ENCODE results near the gene TARP.
"Not testable (repeated sequence)": the region's sequence is repeated elsewhere in the genome, so short reads cannot be mapped to it uniquely, and the experiment has no call there.

The TARP gene

GRCh38 chr7:38262545-38262944, 10.9 kb downstream of the TARP start:
- no peak for DNase-seq (ENCODE audit: low read depth in 1 of 2, low spot score in 1 of 2)
- no peak overlapping the region for H3K4me3 ChIP-seq (replicated peaks; ENCODE audit: insufficient read depth, low read length)
- peak overlapping the region; percentile 7; the same call in 1 of the 2 replicates for H3K27ac ChIP-seq (replicated peaks)
- no peaks in the 10 kb centered on the region for H3K27me3 ChIP-seq (ENCODE audit: insufficient read depth, poor library complexity, severe bottlenecking)
- TF ChIP-seq SPI1 (IDR thresholded peaks at IDR 0.05; ENCODE audit: borderline replicate concordance, low read depth) (no peak), GABPA (IDR thresholded peaks at IDR 0.05; ENCODE audit: low read depth) (no peak), POLR2AphosphoS5 (IDR thresholded peaks at IDR 0.05; ENCODE audit: low read depth) (no peak), CTCF (IDR thresholded peaks at IDR 0.05; ENCODE audit: insufficient read depth, low read length) (no peak), REST (IDR thresholded peaks at IDR 0.05; ENCODE audit: insufficient replicate concordance, low read depth) (no peak)

- DNase-seq (ENCODE audit: low read depth in 1 of 2, low spot score in 1 of 2); H3K27ac ChIP-seq (replicated peaks); H3K27me3 ChIP-seq (ENCODE audit: insufficient read depth, poor library complexity, severe bottlenecking); H3K4me3 ChIP-seq (replicated peaks; ENCODE audit: insufficient read depth, low read length): not testable (repeated sequence)
Measured at GRCh38 chr7:38262026-38262425, 11.4 kb downstream of the TARP start.

GRCh38 chr7:38261601-38262000, 11.8 kb downstream of the TARP start:
- not testable (repeated sequence) for H3K27ac ChIP-seq (replicated peaks); H3K4me3 ChIP-seq (replicated peaks; ENCODE audit: insufficient read depth, low read length); DNase-seq (ENCODE audit: low read depth in 1 of 2, low spot score in 1 of 2); H3K27me3 ChIP-seq (ENCODE audit: insufficient read depth, poor library complexity, severe bottlenecking)

GRCh38 chr7:38259157-38259556, 14.3 kb downstream of the TARP start:
- H3K27ac ChIP-seq (replicated peaks) = peak overlapping the region; percentile 96

GRCh38 chr7:38257350-38257677, 16.1 kb downstream of the TARP start:
- Histone ChIP-seq H3K27ac (replicated peaks) (peak overlapping the region; percentile 96), H3K4me3 (replicated peaks; ENCODE audit: insufficient read depth, low read length) (no peak overlapping the region), H3K27me3 (ENCODE audit: insufficient read depth, poor library complexity, severe bottlenecking) (no peaks in the 10 kb centered on the region)
- DNase-seq (ENCODE audit: low read depth in 1 of 2, low spot score in 1 of 2) = no peak
- TF ChIP-seq POLR2AphosphoS5 (IDR thresholded peaks at IDR 0.05; ENCODE audit: low read depth) (peak; percentile 14; the same call in 1 of the 2 replicates), GABPA (IDR thresholded peaks at IDR 0.05; ENCODE audit: low read depth) (no peak)

More at GRCh38 chr7:38259157-38259556, 14.3 kb downstream of the TARP start:
- TF ChIP-seq POLR2AphosphoS5 (IDR thresholded peaks at IDR 0.05; ENCODE audit: low read depth) = peak; percentile 15; the same call in 1 of the 2 replicates
- H3K27me3 ChIP-seq (ENCODE audit: insufficient read depth, poor library complexity, severe bottlenecking); H3K4me3 ChIP-seq (replicated peaks; ENCODE audit: insufficient read depth, low read length); DNase-seq (ENCODE audit: low read depth in 1 of 2, low spot score in 1 of 2): not testable (repeated sequence)

GRCh38 chr7:38249849-38250248, 23.6 kb downstream of the TARP start:
- not testable (repeated sequence) for H3K4me3 ChIP-seq (replicated peaks; ENCODE audit: insufficient read depth, low read length); DNase-seq (ENCODE audit: low read depth in 1 of 2, low spot score in 1 of 2); H3K27ac ChIP-seq (replicated peaks); H3K27me3 ChIP-seq (ENCODE audit: insufficient read depth, poor library complexity, severe bottlenecking)
- TF ChIP-seq SPI1 (IDR thresholded peaks at IDR 0.05; ENCODE audit: borderline replicate concordance, low read depth) = peak; percentile 88

GRCh38 chr7:38248069-38248567, 25.3 kb downstream of the TARP start:
- DNase-seq (ENCODE audit: low read depth in 1 of 2, low spot score in 1 of 2) = no peak
- H3K27ac ChIP-seq (replicated peaks) = no peak overlapping the region
- no peak overlapping the region for H3K4me3 ChIP-seq (replicated peaks; ENCODE audit: insufficient read depth, low read length)
- no peaks in the 10 kb centered on the region for H3K27me3 ChIP-seq (ENCODE audit: insufficient read depth, poor library complexity, severe bottlenecking)
- TF ChIP-seq POLR2AphosphoS5 (IDR thresholded peaks at IDR 0.05; ENCODE audit: low read depth) = peak; percentile 38; the same call in 1 of the 2 replicates
- no peak for TF ChIP-seq REST (IDR thresholded peaks at IDR 0.05; ENCODE audit: insufficient replicate concordance, low read depth)
